Loucy (cell line): Measurements from ENCODE around the gene ENTREP3.

ENCODE experiments used
- EZH2phosphoT487 ChIP-seq: fragments of 200-600 bp; IDR thresholded peaks from 2 replicates; pipeline ENCODE4 v1.6.1; 2018; ENCODE audit warnings: antibody characterized with exemption, mild to moderate bottlenecking, moderate library complexity, borderline replicate concordance
- TF ChIP-seq, protein P1 (sequence below): fragments of 200-600 bp; sonication (generic); conservative IDR thresholded peaks from 2 replicates; pipeline ENCODE4 v1.5.1; 2014; ENCODE audit warnings: mild to moderate bottlenecking, antibody characterized with exemption, low read length

DNA sequence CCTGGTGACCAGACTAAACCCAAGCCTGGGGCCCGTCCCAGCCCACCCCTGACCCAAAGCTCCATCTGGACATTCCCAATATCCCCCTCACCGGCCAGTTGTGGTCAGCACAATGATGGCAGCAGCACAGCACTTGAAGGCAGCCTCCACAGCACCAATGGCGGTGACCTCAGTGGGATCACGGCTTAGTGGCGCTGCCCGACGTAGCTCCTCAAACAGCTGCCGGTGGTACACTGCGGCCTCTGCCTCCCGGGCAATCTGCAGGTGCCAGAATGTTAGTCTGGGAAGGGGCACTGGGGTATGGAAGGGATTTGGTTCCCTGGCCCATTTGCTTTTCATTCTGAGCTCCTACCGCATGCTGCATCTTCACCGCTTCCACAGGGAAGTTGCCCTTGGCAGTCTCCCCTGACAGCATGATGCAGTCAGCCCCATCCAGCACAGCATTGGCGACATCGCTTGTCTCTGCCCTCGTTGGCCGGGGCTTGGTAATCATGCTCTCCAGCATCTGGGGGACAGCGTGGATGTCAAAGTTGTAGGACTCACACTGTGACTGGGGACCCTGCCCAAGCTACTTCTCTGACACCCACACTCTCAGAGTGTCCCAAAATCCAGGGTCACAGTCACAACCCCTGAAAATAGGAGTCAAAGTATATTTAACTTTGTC lies 37.9 kb upstream of the ENTREP3 start:
- TF ChIP-seq, protein P1, sequence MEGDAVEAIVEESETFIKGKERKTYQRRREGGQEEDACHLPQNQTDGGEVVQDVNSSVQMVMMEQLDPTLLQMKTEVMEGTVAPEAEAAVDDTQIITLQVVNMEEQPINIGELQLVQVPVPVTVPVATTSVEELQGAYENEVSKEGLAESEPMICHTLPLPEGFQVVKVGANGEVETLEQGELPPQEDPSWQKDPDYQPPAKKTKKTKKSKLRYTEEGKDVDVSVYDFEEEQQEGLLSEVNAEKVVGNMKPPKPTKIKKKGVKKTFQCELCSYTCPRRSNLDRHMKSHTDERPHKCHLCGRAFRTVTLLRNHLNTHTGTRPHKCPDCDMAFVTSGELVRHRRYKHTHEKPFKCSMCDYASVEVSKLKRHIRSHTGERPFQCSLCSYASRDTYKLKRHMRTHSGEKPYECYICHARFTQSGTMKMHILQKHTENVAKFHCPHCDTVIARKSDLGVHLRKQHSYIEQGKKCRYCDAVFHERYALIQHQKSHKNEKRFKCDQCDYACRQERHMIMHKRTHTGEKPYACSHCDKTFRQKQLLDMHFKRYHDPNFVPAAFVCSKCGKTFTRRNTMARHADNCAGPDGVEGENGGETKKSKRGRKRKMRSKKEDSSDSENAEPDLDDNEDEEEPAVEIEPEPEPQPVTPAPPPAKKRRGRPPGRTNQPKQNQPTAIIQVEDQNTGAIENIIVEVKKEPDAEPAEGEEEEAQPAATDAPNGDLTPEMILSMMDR: no peak
- TF ChIP-seq EZH2phosphoT487: no peak
